Measurements from ENCODE around the gene MOCOS.

The MOCOS gene

GRCh38 chr18:36241831-36242230, 54.5 kb downstream of the MOCOS start:
- H3K9me3 ChIP-seq (ENCODE audit: control insufficient read depth, low read length): no peaks in the 10 kb centered on the region
- no peak overlapping the region for H3K27ac ChIP-seq (ENCODE audit: low read depth, low read length, severe bottlenecking)
- 91 to 95% methylated on average over 6 of the region's 6 CpGs for WGBS, 2 experiments (ENCODE audit: insufficient coverage in 2 of 2)
- H3K4me1 ChIP-seq (ENCODE audit: control insufficient read depth, insufficient read depth, low read length, poor library complexity, severe bottlenecking): no peaks in the 10 kb centered on the region
- no peak overlapping the region for H3K4me3 ChIP-seq (ENCODE audit: extremely low read depth, insufficient read depth, low read length, poor library complexity, severe bottlenecking)
- no peaks in the 10 kb centered on the region for H3K36me3 ChIP-seq (ENCODE audit: control insufficient read depth, insufficient read depth, low read length)

GRCh38 chr18:36247036-36247435, 59.7 kb downstream of the MOCOS start:
- H3K9me3 ChIP-seq (ENCODE audit: control insufficient read depth, low read length): no peaks in the 10 kb centered on the region
- no peaks in the 10 kb centered on the region for H3K4me1 ChIP-seq (ENCODE audit: control insufficient read depth, insufficient read depth, low read length, poor library complexity, severe bottlenecking)
- H3K36me3 ChIP-seq (ENCODE audit: control insufficient read depth, insufficient read depth, low read length): no peaks in the 10 kb centered on the region
- no peak overlapping the region for H3K4me3 ChIP-seq (ENCODE audit: extremely low read depth, insufficient read depth, low read length, poor library complexity, severe bottlenecking)
- no peak overlapping the region for H3K27ac ChIP-seq (ENCODE audit: low read depth, low read length, severe bottlenecking)
- 64 to 67% methylated on average over 1 of the region's 1 CpG for WGBS, 2 experiments (ENCODE audit: insufficient coverage in 2 of 2)

GRCh38 chr18:36249392-36249791, 62.1 kb downstream of the MOCOS start:
- no peak overlapping the region for H3K27ac ChIP-seq (ENCODE audit: low read depth, low read length, severe bottlenecking)
- no peaks in the 10 kb centered on the region for H3K36me3 ChIP-seq (ENCODE audit: control insufficient read depth, insufficient read depth, low read length)
- no peaks in the 10 kb centered on the region for H3K9me3 ChIP-seq (ENCODE audit: control insufficient read depth, low read length)
- no peaks in the 10 kb centered on the region for H3K4me1 ChIP-seq (ENCODE audit: control insufficient read depth, insufficient read depth, low read length, poor library complexity, severe bottlenecking)
- H3K4me3 ChIP-seq (ENCODE audit: extremely low read depth, insufficient read depth, low read length, poor library complexity, severe bottlenecking): no peak overlapping the region

GRCh38 chr18:36250827-36251226, 63.5 kb downstream of the MOCOS start:
- Histone ChIP-seq H3K9me3 (ENCODE audit: control insufficient read depth, low read length) (no peaks in the 10 kb centered on the region), H3K4me3 (ENCODE audit: extremely low read depth, insufficient read depth, low read length, poor library complexity, severe bottlenecking) (no peak overlapping the region), H3K4me1 (ENCODE audit: control insufficient read depth, insufficient read depth, low read length, poor library complexity, severe bottlenecking) (no peaks in the 10 kb centered on the region), H3K36me3 (ENCODE audit: control insufficient read depth, insufficient read depth, low read length) (no peaks in the 10 kb centered on the region), H3K27ac (ENCODE audit: low read depth, low read length, severe bottlenecking) (no peak overlapping the region)
- no CpG with 5 or more reads among the region's 2 CpGs for WGBS, 2 experiments (ENCODE audit: insufficient coverage in 2 of 2)

- Histone ChIP-seq H3K27ac (ENCODE audit: low read depth, low read length, severe bottlenecking) (no peak overlapping the region), H3K9me3 (ENCODE audit: control insufficient read depth, low read length) (no peaks in the 10 kb centered on the region), H3K4me1 (ENCODE audit: control insufficient read depth, insufficient read depth, low read length, poor library complexity, severe bottlenecking) (no peaks in the 10 kb centered on the region), H3K36me3 (ENCODE audit: control insufficient read depth, insufficient read depth, low read length) (no peaks in the 10 kb centered on the region), H3K4me3 (ENCODE audit: extremely low read depth, insufficient read depth, low read length, poor library complexity, severe bottlenecking) (no peak overlapping the region)
- WGBS, 2 experiments (ENCODE audit: insufficient coverage in 2 of 2): 81 to 87% methylated on average over 8 to 9 of the region's 10 CpGs
Measured at GRCh38 chr18:36255072-36255698, 67.9 kb downstream of the MOCOS start.

- no peak overlapping the region for H3K4me3 ChIP-seq (ENCODE audit: extremely low read depth, insufficient read depth, low read length, poor library complexity, severe bottlenecking)
- WGBS, 2 experiments (ENCODE audit: insufficient coverage in 2 of 2): 87 to 91% methylated on average over 6 of the region's 7 CpGs
- no peak overlapping the region for H3K27ac ChIP-seq (ENCODE audit: low read depth, low read length, severe bottlenecking)
Measured at GRCh38 chr18:36256094-36256493, 68.8 kb downstream of the MOCOS start.

GRCh38 chr18:36262971-36263370, 75.7 kb downstream of the MOCOS start:
- H3K27ac ChIP-seq (ENCODE audit: low read depth, low read length, severe bottlenecking): no peak overlapping the region
- H3K9me3 ChIP-seq (ENCODE audit: control insufficient read depth, low read length): no peaks in the 10 kb centered on the region
- no CpG with 5 or more reads among the region's 1 CpG for WGBS, 2 experiments (ENCODE audit: insufficient coverage in 2 of 2)
- no peaks in the 10 kb centered on the region for H3K4me1 ChIP-seq (ENCODE audit: control insufficient read depth, insufficient read depth, low read length, poor library complexity, severe bottlenecking)
- no peaks in the 10 kb centered on the region for H3K36me3 ChIP-seq (ENCODE audit: control insufficient read depth, insufficient read depth, low read length)
- H3K4me3 ChIP-seq (ENCODE audit: extremely low read depth, insufficient read depth, low read length, poor library complexity, severe bottlenecking): no peak overlapping the region

More at GRCh38 chr18:36256094-36256493, 68.8 kb downstream of the MOCOS start:
- Histone ChIP-seq H3K4me1 (ENCODE audit: control insufficient read depth, insufficient read depth, low read length, poor library complexity, severe bottlenecking) (no peaks in the 10 kb centered on the region), H3K9me3 (ENCODE audit: control insufficient read depth, low read length) (no peaks in the 10 kb centered on the region), H3K36me3 (ENCODE audit: control insufficient read depth, insufficient read depth, low read length) (no peaks in the 10 kb centered on the region)

- Histone ChIP-seq H3K4me3 (ENCODE audit: extremely low read depth, insufficient read depth, low read length, poor library complexity, severe bottlenecking) (no peak overlapping the region), H3K27ac (ENCODE audit: low read depth, low read length, severe bottlenecking) (no peak overlapping the region), H3K4me1 (ENCODE audit: control insufficient read depth, insufficient read depth, low read length, poor library complexity, severe bottlenecking) (no peaks in the 10 kb centered on the region), H3K9me3 (ENCODE audit: control insufficient read depth, low read length) (no peaks in the 10 kb centered on the region), H3K36me3 (ENCODE audit: control insufficient read depth, insufficient read depth, low read length) (no peaks in the 10 kb centered on the region)
- 91% methylated on average over 8 of the region's 8 CpGs for WGBS, 2 experiments (ENCODE audit: insufficient coverage in 2 of 2)
Measured at GRCh38 chr18:36264283-36264682, 77.0 kb downstream of the MOCOS start.

GRCh38 chr18:36265015-36265414, 77.7 kb downstream of the MOCOS start:
- Histone ChIP-seq H3K36me3 (ENCODE audit: control insufficient read depth, insufficient read depth, low read length) (no peaks in the 10 kb centered on the region), H3K27ac (ENCODE audit: low read depth, low read length, severe bottlenecking) (no peak overlapping the region), H3K9me3 (ENCODE audit: control insufficient read depth, low read length) (no peaks in the 10 kb centered on the region), H3K4me3 (ENCODE audit: extremely low read depth, insufficient read depth, low read length, poor library complexity, severe bottlenecking) (no peak overlapping the region), H3K4me1 (ENCODE audit: control insufficient read depth, insufficient read depth, low read length, poor library complexity, severe bottlenecking) (no peaks in the 10 kb centered on the region)
- 80 to 89% methylated on average over 5 of the region's 5 CpGs for WGBS, 2 experiments (ENCODE audit: insufficient coverage in 2 of 2)

GRCh38 chr18:36269157-36269556, 81.9 kb downstream of the MOCOS start:
- no peaks in the 10 kb centered on the region for H3K9me3 ChIP-seq (ENCODE audit: control insufficient read depth, low read length)
- H3K4me1 ChIP-seq (ENCODE audit: control insufficient read depth, insufficient read depth, low read length, poor library complexity, severe bottlenecking): no peaks in the 10 kb centered on the region
- H3K36me3 ChIP-seq (ENCODE audit: control insufficient read depth, insufficient read depth, low read length): no peaks in the 10 kb centered on the region
- no peak overlapping the region for H3K27ac ChIP-seq (ENCODE audit: low read depth, low read length, severe bottlenecking)
- H3K4me3 ChIP-seq (ENCODE audit: extremely low read depth, insufficient read depth, low read length, poor library complexity, severe bottlenecking): no peak overlapping the region
- WGBS, 2 experiments (ENCODE audit: insufficient coverage in 2 of 2): 77 to 86% methylated on average over 4 of the region's 4 CpGs

- Histone ChIP-seq H3K36me3 (ENCODE audit: control insufficient read depth, insufficient read depth, low read length) (no peaks in the 10 kb centered on the region), H3K27ac (ENCODE audit: low read depth, low read length, severe bottlenecking) (no peak overlapping the region), H3K4me1 (ENCODE audit: control insufficient read depth, insufficient read depth, low read length, poor library complexity, severe bottlenecking) (no peaks in the 10 kb centered on the region), H3K9me3 (ENCODE audit: control insufficient read depth, low read length) (no peaks in the 10 kb centered on the region), H3K4me3 (ENCODE audit: extremely low read depth, insufficient read depth, low read length, poor library complexity, severe bottlenecking) (no peak overlapping the region)
Measured at GRCh38 chr18:36271153-36271552, 83.9 kb downstream of the MOCOS start.

All from mesodermal cell (in vitro differentiated cells).